Measurements from ENCODE around the gene NTN1.
A peak's percentile ranks its signal among the peaks of the same experiment; 100 is the strongest.

The NTN1 gene

GRCh38 chr17:9227819-9228407 is 206.6 kb downstream of the NTN1 start:
- no peak overlapping the region for H3K4me3 ChIP-seq (ENCODE audit: low read depth, low read length)
- TF ChIP-seq CTCF (conservative IDR thresholded peaks at IDR 0.05; ENCODE audit: low read depth, low read length), result no peak
- DNase-seq (ENCODE audit: low read depth), result no peak

GRCh38 chr17:9228408-9229159 is 207.3 kb downstream of the NTN1 start:
- no peak overlapping the region for H3K4me3 ChIP-seq (ENCODE audit: low read depth, low read length)
- TF ChIP-seq CTCF (conservative IDR thresholded peaks at IDR 0.05; ENCODE audit: low read depth, low read length), result peak; percentile 5
- peak; percentile 50 for DNase-seq (ENCODE audit: low read depth)

GRCh38 chr17:9229160-9229825 is 208.0 kb downstream of the NTN1 start:
- no peak overlapping the region for H3K4me3 ChIP-seq (ENCODE audit: low read depth, low read length)
- TF ChIP-seq CTCF (conservative IDR thresholded peaks at IDR 0.05; ENCODE audit: low read depth, low read length), result no peak
- no peak for DNase-seq (ENCODE audit: low read depth)

GRCh38 chr17:9229826-9230201 is 208.5 kb downstream of the NTN1 start:
- H3K4me3 ChIP-seq (ENCODE audit: low read depth, low read length), result no peak overlapping the region
- no peak for TF ChIP-seq CTCF (conservative IDR thresholded peaks at IDR 0.05; ENCODE audit: low read depth, low read length)
- no peak for DNase-seq (ENCODE audit: low read depth)

GRCh38 chr17:9230346-9230745 is 209.0 kb downstream of the NTN1 start:
- no peak for TF ChIP-seq CTCF (conservative IDR thresholded peaks at IDR 0.05; ENCODE audit: low read depth, low read length)
- H3K4me3 ChIP-seq (ENCODE audit: low read depth, low read length), result no peak overlapping the region
- DNase-seq (ENCODE audit: low read depth), result peak; percentile 41

- H3K4me3 ChIP-seq (ENCODE audit: low read depth, low read length), result no peak overlapping the region
- DNase-seq (ENCODE audit: low read depth), result no peak
- TF ChIP-seq CTCF (conservative IDR thresholded peaks at IDR 0.05; ENCODE audit: low read depth, low read length), result no peak
These were observed 209.6 kb downstream of the NTN1 start for GRCh38 chr17:9230861-9231260.

All from choroid plexus epithelial cell (primary cell).